ENCODE results near the gene CHD5.

CHD5 gene

DNA sequence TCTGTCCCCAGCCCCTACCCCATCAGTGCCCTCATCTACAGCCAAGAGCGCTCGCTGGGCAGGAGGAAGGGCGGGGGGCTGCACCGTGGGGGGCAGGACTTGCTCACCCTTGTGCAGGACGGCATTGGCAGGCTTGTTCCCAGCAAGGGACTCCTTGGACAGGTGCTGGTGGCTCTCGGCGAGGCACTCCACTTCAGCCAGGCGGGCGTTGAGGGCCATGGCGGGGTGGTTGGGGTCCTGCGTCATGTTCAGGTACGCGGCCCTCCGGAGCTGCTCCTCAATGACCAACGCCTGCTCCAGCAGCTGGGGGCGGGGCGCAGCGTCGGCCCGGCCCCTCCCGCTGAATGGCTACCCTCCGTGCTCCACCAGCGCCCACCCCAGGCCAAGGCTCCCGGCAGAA lies 70.4 kb downstream of the CHD5 start:
- DNase-seq, result no peak

DNA sequence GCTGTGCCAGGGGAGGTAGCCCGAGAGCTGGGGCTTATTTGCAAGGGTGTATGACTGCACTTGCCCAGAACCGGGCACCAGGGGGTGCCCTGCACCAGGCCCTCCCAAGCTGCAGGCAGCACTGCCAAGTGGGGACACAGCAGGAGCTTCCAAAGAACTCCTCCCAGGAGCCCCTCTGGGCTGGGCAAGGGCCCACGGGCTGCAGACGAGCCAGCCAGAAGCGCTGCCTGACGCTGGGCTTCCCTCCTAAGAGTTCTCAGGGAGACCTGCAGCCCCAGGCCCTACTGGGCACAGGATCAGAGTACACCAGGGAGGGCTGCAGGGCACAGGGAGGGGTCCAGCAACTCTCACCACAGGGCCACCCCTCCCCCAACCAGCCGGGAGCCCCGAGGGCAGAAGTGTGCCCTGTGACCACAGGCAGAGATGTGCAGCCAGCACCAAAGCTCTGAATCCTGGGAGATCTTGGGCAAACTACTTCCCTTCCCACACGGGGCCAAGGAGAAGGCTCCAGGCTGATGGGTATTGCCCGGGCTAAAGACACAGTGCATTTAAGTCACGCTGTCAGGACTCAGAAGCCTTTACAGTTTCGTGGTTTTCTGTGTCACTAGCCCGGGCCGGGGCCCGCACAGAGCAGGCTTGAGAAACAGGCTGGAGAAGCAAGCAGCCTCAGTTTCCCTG lies 71.0 kb downstream of the CHD5 start:
- peak; percentile 81 for DNase-seq

DNA sequence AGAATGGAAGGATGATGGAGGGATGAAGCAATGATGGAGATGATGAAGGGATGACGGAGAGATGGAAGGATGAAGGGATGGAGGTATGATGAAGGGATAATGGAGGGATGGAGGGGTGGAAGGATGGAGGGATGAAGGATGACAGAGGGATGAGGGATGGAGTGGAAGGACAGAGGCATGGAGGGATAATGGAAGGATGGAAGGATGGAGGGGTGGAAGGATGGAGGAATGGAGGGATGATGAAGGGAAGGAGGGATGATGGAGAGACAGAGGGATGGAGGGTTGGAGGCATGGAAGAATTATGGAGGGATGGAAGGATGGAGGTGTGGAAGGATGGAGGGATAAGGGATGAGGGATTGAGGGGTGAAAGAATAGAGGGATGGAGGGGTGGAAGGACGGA lies 71.6 kb downstream of the CHD5 start:
- no peak for DNase-seq

DNA sequence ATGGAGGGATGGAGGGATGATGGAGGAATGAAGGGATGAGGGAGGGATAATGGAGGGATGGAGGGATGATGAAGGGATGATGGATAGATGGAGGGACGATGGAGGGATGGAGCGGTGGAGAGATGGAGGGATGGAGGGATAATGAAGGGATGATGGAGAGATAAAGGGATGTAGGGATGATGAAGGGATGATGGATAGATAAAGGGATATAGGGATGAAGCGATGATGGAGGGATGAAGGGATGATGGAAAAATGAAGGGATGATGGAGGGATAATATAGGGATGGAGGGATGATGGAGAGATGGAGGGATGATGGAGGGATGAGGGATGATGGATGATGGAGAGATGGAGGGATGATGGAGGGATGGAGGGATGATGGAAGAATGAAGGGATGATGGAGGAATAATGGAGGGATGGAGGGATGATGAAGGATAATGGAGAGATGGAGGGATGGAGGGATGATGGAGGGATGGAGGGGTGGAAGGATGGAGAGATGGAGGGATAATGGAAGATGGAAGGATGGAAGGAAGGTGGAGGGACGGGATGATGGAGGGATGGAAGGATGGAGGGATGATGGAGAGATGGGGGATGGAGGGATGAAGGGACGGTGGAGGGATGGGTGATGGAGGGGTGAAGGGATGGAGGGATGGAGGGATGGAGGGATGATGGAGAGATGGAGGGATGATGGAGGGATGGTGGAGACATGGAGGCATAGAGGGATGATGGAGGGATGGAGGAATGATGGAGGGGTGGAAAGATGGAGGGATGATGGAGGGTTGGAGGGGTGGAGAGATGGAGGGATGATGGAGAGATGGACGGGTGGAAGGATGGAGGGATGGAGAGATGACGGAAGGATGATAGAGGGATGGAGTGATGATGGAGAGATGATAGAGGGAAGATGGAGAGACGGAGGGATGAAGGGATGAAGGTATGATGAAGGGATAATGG lies 72.4 kb downstream of the CHD5 start:
- no peak for DNase-seq

DNA sequence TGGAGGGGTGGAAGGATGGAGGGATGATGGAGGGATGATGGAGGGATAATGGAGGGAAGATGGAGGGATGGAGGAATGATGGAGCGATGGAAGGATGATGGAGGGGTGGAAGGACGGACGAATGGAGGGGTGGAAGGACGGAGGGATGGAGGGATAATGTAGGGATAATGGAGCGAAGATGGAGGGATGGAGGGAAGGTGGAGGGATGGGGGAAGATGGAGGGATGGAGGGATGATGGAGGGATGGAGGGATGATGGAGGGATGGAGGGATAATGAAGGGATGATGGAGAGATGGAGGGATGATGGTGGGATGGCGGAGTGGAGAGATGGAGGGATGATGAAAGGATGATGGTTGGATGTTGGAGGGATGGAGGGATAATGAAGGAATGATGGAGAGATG lies 73.1 kb downstream of the CHD5 start:
- no peak for DNase-seq

DNA sequence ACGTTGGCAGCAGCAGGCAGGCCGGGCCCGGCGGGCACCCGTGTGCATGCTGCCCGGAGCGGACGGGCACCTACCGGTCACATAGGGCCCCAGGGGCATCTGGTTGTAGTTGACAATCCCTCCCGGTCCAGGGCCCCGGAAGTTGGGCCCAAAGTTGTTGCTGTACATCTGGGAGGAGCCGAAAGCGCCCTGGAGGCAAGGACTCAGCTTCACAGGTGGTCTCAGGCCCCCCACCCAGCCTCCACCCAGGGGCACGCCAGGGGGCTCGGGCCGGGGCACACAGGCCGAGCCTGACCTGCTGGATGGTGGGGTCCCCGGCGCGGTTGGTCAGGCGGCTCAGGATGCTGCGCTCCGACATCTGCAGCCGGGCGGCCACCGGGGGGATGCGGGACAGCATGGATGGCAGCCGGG lies 73.8 kb downstream of the CHD5 start:
- DNase-seq, result no peak

DNA sequence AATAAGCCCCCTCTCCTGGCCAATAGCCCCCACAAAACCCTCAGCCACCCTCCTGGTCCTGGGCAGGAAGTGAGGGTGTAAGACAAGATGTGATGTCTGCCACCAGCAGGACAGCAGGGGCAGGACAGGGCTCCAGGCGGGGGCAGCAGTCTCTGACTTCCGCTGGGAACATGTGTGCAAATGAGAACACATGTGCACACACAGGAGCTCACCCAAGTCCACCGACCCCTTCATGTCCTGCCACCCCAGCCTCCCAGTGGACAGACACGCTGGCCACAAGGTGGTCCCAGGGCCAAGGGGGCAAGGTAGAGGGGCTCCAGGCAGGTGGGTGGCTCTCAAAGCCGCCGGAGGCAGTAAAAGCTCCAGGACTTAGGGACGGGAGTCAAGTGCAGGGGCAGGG lies 74.4 kb downstream of the CHD5 start:
- no peak for DNase-seq

DNA sequence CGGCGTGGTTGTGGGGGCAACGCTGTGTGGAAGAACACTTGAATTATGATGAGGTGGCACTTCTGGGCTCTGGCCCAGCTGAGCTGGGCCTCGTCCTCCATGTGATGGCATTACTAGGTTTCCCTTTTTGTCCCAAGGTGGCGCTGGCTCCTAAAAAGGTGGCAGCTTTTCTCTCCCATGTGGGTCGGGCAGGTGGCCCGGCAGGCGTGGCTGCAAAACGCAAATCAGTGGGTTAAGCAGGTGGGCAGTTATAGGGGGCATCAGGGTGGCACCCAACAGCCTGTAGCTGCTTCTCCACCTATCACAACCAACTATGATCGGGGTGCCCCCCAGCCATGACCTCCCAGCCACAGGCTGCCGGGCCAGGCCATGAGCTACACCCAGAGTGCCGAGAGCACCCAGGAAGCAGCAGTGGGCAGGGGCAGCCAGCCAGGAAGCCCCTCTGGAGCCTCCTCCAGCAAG lies 74.9 kb downstream of the CHD5 start:
- peak; percentile 26 for DNase-seq

DNA sequence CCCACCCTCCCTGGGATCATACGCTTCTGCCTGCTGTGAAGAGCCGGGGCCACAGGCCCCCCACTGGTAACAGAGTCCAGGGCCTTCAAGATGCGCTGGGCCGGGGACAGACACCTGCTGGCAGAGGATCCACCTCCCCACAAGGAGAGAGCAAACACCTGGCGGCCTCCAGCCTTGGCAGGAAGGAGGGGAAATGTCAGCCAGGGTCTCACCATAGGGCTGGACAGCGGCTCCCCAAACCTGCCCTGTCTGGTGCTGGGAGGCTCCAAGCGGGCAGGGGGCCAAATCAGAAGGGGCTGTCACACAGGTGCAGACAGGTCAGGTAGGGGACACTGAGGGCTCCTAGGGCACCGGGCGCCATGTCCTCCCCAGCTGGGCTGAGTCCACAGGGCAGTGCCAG lies 75.5 kb downstream of the CHD5 start:
- DNase-seq, result peak; percentile 56

DNA sequence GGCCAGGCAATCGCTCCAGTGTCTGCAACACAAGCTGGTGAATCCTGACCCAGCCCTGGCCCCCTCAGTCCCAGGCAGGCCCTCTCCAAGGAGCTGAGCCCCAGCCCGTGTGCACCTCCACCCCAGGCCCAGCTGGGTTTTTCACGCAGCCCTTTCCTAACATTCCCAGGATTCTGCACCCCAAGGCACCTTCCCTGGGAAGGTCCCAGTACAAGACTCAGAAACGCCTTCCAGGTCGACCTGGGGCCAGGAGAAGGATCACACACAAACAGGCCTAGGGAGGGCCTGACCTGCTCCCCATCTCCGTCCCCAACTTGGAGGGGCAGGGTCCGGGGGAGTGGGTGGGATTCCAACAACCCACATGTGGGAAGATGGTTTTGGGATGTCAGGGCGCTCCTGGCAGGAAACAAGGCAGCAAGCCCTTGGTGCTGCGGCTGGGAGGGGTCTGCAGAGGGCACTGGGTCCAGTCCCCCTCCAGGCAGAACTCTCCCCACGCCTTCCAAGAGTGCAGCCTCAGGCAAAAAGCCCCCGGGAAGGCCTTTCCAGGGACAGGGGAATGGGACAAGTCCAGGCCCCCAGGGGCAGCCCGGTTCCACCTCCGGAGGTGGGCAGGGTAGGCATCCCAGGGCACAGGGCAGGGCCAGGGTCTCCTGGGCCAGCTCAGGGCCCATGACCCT lies 76.1 kb downstream of the CHD5 start:
- DNase-seq, result no peak

DNA sequence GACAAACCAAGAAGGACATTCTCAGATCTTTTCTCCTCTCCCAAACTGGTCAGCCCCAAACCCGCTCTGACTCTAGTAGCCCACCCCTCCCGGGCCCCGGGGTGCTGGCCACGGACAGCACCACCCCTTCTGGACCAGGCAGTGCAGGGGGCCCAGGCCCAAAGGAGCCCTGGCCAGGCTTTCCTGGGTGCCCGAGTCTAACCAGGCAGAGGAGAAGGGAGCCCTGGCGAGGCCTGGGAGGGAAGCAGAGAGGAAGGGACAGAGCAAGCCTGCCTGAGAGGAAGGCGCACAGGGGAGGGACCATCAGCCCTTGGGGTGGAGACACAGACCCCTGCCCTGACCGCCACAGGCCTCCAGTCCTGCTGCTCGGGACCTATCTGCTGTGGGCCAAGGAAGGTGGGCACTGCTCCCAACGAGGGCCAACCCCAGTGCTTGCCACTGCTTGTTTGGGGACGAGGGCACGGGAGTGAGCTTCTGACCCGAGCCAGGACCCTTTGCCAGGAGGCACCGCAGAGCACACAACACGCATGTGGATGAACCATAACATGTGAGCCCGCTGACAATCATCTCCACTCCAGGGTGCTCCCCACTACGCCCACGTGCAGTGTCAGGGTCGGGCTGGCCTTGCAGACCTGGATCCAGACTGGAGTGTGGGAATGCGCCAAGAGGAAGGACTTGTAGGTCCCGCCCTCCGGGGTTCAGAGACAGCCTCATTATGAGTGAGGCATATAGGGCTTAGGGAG lies 76.8 kb downstream of the CHD5 start:
- DNase-seq, result no peak

DNA sequence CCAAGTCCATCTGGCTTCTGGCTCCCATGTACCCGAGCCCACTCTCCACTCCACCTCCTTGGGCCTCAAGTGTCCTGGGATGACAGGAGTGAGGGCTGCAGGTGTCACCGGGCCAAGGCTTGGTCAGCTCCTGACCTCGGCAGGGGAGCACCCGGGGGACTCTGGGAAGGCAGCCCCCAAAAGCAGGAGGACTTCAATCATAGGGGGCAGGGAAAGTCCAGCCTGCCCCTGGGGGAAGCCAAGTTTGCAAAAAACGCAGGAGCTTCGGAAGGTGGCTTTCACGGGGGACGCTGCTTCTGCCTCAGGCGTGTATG lies 77.6 kb downstream of the CHD5 start:
- DNase-seq, result no peak

DNA sequence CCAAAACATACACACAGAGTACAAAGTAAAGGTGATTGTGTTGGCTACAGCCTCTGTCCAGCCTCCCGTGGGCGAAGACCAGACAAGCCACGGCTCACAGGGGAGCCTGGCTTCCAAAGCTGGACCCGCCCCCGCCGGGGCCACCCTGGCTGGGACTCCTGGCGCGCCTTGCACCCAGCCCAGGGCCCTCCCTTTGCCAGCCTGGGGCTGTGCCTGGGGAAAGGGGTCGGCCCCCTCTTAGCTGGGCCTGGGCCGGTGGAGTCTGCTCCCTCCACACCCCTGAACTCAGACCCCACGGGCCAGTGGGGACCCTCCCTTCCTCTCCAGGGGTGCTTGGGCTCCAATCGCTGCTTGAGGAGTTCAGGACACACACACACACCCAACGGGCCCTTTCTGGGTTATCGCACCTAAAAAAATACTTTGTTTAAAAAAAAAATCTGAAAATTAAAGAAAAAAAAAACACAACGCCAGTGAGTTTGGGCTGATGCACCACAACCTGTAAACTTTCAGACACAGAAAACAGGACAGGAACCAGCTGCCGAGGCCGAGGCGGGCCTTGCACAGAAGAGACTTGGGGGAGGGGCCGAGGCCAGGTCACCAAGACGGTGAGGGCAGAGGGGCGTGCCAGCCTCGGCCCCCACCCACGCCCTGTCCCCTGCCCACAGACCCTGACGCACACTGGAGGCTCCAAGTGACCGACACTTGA lies 78.1 kb downstream of the CHD5 start:
- DNase-seq, result no peak

DNA sequence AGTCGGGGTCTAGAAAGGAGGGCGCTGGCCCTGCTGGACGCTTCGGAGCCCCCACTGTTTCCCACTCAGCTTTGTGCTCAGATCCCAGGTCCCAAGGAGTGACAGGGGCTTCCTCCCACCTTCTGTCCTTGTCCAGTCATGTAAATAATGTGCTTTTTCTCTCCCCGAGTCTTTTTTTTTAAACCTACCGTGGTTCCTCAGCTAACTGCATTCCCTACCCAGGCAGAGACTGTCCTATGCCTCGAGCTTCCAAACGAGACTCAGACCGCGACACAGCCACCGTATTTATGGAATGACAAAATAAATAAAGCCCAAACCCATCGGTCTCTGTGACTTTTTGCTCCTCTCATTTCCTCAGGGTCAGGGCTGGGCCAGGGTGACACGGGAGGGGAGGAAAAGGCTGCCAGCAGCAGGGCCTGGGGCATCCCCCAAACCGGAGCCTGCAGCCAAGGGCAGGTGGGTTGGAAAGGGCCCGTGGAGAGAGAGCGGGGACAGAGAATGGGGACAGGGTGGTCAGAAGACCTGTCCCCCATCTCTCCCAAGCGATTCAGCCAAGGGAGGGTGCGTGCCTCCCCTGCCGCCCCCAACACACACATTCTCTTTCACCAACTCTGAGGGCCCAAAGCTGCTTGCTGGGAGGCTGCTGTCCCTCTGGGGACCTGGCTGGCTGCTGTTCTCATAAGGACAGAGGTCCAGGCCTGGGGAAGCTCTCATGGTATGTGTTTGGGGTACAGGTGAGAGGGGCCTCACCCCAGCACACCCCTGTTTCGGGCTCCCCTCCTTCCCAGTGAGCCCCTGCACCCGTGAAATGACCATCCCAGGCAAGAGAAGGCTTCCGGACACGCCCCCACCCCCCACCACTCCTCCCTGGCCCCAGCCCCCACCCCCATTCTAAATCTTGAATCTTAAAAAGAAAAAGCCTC lies 79.0 kb downstream of the CHD5 start:
- no peak for DNase-seq

DNA sequence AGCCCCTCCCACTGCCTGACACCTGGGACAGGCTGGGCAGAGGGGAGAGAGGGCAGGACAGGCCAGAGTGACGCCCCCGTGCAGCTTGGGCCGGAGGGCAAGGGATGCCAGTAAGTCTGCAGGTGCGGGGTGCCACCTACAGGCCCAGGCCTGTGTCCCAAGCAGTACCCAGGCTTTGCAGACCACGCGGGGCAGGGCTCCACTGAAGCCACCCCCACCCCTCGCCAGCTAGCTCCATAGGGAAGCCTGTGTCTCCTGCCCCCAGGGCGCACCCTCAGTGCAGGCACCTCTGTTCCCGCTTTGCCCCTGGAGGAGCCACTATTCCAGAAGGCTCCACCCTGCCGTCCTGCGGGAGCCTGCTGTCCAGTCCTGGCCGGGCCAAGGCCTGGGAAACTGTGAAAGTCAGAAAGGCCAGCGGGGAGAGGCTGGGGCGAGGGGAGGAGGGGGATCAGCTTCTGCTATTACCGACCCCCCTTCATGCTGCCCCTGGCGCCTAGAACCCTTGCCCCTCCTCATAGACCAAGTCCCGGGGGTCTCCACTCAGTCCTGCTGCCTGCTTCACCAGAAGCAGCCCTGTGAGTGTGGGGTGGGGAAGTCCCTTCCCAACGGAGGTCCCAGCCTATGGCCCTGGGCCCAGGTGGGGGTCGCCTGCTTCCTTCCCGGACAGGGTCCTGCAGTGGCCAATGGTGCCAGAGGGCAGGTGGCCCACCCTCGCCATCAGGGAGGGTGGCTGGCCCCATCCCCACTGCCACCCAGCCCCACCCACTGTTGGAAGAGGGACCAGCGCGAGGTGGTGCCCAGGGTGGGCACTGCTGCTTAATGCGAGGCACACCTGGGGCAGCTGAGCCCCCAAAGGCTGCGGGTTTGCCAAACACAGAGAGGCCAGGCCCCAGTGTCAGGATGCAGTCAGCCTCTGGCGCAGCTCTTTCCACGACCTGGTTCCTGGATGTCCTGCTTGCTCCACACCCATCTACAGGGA lies 80.0 kb downstream of the CHD5 start:
- no peak for DNase-seq

DNA sequence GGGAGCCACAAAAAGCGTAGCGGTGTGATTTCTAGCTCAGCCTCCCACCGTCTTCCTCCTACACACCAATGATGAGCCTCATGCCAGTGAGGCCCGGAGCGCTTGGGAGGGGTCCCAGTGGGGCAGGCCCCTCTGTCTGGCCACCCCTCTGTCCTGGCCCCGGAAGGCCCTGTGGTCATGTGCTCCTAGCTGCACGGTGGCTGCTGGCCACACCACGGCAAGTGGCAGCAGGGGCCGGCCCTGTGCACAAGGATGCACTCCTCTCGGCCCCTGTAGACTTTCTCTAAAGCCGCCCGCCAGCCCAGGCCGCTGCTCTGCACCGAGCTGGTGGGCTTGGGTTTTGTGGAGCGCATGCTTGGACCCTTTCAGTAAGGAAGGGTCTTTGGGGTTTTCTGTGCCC lies 80.8 kb downstream of the CHD5 start:
- DNase-seq, result no peak

DNA sequence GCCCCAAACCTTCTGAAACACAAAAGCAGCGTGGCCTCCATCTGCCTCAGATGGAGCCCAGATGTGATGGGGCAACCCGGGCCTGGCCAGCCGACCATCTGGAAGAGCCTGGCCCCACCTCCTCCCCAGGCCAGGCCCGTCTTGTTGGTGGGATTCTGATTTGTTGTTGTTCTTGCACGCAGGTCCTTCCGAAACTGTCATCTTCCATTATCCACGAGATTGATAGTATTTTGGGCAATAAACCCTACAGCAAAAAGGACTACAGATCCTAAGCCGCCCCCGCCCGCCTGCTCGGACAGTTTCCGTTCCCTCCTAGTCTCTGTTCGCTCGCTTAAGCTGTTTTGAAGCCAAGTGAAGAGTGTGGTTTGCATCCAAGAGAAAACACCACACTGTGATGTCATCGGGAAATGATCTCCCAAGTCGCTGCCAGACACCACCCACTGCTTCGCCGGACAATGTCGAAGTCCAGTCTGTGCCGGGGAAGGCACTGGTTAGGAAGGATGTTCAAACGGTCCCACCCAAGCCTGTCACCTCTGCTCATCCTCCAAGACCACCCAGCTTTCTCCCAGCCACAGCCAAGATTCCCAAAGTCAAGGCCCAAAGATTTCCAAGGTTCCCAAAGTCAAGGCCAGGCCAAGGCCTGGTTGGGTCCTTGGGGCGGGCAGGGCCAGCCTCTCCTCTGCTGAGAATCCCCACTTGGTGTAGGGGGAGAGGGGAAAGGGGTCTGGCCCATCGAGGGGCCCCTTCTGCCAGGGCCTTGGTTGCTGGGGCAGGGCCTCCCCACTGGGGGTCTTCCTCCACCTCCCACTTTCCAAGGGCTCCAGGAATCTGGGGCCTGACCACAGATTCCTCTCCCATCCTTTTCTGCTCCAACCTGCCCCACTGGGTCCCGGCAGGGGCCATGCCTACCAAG lies 81.6 kb downstream of the CHD5 start:
- no peak for DNase-seq

DNA sequence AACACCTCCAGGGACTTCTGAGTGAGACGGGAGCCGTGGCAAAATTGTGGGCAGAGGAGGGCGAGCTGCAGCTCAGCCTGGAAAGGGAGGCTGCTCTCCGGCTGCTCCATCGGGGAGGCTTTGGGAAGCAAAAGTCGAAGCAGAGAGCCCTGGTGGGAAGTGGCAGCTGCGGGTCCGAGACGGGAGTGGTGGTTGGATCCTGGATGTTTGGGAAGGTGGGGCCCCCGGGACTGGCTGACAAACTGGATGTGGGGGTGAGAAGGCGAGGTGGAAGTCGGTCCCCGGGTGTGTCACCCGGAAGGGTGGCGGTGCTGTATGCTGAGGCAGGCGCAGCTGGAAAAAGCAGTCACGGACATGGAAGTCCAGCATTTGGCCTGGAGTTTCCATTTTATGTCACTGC lies 82.3 kb downstream of the CHD5 start:
- no peak for DNase-seq

DNA sequence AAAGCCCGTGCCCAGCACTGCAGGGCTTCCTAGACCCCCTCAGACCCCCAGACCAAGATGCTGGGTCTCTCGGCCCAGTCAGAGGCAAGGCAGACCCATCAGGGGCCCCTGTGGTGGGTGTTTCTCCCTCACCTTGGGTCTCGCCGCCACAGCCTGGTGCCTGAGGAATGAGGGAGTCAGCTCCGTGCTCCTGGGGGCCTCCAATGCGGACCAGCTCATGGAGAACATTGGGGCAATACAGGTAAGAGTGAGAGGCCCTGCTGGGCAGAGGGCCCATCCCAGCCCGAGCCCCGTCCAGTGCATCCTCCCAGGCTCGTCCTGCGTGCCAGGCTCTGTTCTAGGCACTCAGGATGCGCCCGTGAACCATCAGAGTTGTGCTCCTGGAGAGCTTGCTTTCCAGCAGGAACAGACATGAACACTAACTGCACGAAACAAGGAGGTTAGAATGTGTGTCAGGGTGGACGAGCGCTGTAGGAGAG lies 83.0 kb downstream of the CHD5 start:
- DNase-seq, result no peak

Measured in NCI-H510A treated with DMSO at 0.1 percent for 48 hours (cell line).